GM10248 (cell line): Measurements from ENCODE around the gene TAAR5.
"Not testable (repeated sequence)": the region's sequence is repeated elsewhere in the genome, so short reads cannot be mapped to it uniquely, and the experiment has no call there.

Source experiments
- CTCF ChIA-PET: fragments of 300-600 bp; sonication (Branson Sonifier 250); formaldehyde crosslinking; extraction: SDS; loops from one replicate; lab custom pipeline; 2021; ENCODE audit warnings: antibody characterized with exemption; lab: Yijun Ruan, JAX
- POLR2A ChIA-PET: fragments of 350-650 bp; sonication (Branson Sonifier 250); formaldehyde crosslinking; extraction: SDS; loops from one replicate; lab custom pipeline; 2020; ENCODE audit warnings: antibody characterized with exemption; lab: Yijun Ruan, JAX
- DNase-seq: peaks from one replicate; pipeline ENCODE4 v3.0.0; 2012; ENCODE audit errors: extremely low spot score
- TF ChIP-seq, protein P1 (sequence below): IDR thresholded peaks from 2 replicates; pipeline ENCODE4 v1.5.1; 2012; ENCODE audit warnings: mild to moderate bottlenecking, low read depth; ENCODE audit errors: extremely low read depth, missing control alignments, control extremely low read depth

TAAR5 gene, protein sequence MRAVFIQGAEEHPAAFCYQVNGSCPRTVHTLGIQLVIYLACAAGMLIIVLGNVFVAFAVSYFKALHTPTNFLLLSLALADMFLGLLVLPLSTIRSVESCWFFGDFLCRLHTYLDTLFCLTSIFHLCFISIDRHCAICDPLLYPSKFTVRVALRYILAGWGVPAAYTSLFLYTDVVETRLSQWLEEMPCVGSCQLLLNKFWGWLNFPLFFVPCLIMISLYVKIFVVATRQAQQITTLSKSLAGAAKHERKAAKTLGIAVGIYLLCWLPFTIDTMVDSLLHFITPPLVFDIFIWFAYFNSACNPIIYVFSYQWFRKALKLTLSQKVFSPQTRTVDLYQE

DNA sequence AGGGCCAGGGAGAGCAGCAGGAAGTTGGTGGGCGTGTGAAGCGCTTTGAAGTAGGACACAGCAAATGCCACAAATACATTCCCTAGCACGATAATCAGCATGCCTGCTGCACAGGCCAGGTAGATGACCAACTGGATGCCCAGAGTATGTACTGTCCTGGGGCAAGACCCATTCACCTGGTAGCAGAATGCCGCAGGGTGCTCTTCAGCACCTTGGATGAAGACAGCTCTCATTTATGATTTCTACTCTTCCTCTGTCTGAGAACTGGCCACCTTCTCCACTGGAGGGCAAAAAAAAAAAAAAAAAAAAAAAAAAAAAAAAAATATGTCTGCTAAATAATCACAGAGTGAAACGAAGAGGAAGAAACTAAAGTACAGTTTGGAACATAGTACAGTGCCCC is at the start of gene TAAR5:
TAAR5 (minus strand) TSS at position 288 of the 400 bp plus-strand sequence; CDS start at position 233, 55 bp downstream.
- ChIA-PET POLR2A (no interaction called here), CTCF (no interaction called here)
- no peak for DNase-seq
- TF ChIP-seq, protein P1, sequence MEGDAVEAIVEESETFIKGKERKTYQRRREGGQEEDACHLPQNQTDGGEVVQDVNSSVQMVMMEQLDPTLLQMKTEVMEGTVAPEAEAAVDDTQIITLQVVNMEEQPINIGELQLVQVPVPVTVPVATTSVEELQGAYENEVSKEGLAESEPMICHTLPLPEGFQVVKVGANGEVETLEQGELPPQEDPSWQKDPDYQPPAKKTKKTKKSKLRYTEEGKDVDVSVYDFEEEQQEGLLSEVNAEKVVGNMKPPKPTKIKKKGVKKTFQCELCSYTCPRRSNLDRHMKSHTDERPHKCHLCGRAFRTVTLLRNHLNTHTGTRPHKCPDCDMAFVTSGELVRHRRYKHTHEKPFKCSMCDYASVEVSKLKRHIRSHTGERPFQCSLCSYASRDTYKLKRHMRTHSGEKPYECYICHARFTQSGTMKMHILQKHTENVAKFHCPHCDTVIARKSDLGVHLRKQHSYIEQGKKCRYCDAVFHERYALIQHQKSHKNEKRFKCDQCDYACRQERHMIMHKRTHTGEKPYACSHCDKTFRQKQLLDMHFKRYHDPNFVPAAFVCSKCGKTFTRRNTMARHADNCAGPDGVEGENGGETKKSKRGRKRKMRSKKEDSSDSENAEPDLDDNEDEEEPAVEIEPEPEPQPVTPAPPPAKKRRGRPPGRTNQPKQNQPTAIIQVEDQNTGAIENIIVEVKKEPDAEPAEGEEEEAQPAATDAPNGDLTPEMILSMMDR: no peak

DNA sequence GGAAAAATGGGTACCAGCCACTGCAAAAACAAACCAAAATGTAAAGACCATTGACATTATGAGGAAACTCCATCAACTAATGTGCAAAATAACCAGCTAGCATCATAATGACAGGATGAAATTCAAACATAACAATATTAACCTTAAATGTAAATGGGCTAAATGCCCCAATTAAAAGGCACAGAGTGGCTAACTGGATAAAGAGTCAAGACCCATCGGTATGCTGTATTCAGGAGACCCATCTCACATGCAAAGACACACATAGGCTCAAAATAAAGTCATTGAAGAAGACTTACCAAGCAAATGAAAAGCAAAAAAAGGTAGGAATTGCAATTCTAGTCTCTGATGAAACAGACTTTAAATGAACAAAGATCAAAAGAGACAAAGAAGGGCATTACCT is 47.6 kb upstream of the TAAR5 start:
- CTCF ChIA-PET: interaction anchor here (1.4 kb wide), 1 partner anchor 8 kb away, joined by 3 read pairs; no protein-coding TSS in a partner anchor
- DNase-seq, POLR2A ChIA-PET: not testable (repeated sequence)

DNA sequence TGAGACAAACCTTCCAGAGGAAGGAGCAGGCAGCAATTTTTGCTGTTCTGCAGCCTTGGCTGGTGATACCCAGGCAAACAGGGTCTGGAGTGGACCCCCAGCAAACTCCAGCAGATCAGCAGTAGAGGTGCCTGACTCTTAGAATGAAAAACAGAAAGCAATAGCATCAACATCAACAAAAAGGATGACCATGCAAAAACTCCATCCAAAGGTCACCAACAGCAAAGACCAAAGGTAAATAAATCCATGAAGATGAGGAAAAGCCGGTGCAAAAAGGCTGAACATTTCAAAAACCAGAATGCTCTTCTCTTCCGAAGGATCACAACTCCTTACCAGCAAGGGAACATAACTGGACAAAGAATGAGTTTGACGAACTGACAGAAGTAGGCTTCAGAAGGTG is 46.4 kb upstream of the TAAR5 start:
- CTCF ChIA-PET: interaction anchor here (1.4 kb wide), 1 partner anchor 10 kb away, joined by 3 read pairs; no protein-coding TSS in a partner anchor
- POLR2A ChIA-PET, DNase-seq: not testable (repeated sequence)

DNA sequence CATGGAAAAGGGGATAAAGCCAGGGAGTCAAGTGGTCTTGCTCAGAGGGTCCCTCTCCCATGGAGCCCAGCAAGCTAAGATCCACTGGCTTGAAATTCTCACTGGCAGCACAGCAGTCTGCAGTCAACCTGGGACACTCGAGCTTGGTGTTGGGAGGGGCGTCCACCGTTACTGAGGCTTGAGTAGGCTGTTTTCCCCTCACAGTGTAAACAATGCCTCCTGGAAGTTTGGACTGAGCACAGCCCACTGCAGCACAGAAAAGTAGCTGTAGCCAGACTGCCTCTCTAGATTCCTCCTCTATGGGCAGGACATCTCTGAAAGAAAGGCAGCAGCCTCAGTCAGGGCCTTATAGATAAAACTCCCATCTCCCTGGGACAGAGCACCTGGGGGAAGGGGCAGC is 45.7 kb upstream of the TAAR5 start:
- CTCF ChIA-PET, DNase-seq, POLR2A ChIA-PET: not testable (repeated sequence)

DNA sequence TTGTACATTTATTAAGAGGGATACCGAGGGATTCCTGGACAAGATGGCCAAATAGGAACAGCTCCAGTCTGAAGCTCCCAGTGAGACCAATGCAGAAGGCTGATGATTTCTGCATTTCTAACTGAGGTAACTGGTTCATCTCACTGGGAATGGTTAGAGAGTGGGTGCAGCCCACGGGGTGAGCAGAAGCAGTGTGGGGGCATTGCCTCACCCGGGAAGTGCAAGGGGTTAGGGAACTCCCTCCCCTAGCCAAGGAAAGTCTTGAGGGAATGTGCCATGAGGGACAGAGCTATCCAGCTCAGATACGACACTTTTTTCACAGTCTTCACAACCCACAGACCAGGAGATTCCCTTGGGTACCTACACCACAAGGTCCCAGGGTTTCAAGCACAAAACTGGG is 45.3 kb upstream of the TAAR5 start:
- ChIA-PET POLR2A (no interaction called here), CTCF (no interaction called here)
- DNase-seq: no peak
- TF ChIP-seq, protein P1: no peak

DNA sequence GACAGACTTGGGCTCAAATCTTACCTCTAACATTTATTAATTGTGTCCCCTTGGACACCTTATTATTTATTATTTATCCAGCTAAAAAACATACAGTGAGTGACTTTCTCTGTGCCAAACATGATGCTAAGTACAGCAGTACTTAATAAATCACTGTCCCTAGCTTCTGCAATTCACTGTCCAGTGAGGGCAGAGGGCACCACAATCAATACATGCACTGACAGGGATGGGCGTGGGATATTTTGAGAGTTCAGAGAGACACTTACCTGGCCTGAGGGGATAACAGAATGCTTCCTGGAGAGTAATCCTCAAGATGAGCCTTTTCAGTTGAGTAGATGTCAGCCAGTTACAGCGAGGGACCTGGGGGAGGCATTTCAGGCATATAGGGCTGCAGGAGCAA is 43.8 kb upstream of the TAAR5 start:
- CTCF ChIA-PET: no interaction called here
- no peak for DNase-seq
- POLR2A ChIA-PET: no interaction called here
- TF ChIP-seq, protein P1: no peak

DNA sequence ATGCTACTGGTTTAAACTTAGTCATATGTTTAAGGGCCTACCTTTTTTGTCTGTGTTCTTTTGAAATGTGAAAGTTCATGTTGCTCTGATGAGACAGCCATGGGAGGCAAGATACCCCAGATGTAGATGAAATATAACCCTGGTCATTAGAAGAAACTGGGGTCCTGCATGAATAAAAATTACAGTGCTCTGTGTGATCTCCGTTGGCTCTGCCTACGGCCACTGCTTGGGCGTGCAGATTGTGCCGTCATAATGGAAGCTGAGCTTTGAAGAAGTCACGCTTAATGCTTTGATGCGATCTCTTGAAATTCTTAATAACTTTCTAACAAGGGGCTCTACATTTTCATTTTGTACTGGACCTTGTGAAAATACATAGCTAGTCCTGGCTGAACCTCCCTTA is 34.6 kb upstream of the TAAR5 start, which contains the start of gene TAAR2:
TAAR2 (minus strand) TSS at position 101 of the 400 bp plus-strand sequence; CDS start at position 101, 0 bp downstream.
- TF ChIP-seq, protein P1: no peak
- ChIA-PET CTCF (interaction anchor here (2.2 kb wide), 1 partner anchor 8 kb away, joined by 7 read pairs; no protein-coding TSS in a partner anchor), POLR2A (no interaction called here)
- no peak for DNase-seq

DNA sequence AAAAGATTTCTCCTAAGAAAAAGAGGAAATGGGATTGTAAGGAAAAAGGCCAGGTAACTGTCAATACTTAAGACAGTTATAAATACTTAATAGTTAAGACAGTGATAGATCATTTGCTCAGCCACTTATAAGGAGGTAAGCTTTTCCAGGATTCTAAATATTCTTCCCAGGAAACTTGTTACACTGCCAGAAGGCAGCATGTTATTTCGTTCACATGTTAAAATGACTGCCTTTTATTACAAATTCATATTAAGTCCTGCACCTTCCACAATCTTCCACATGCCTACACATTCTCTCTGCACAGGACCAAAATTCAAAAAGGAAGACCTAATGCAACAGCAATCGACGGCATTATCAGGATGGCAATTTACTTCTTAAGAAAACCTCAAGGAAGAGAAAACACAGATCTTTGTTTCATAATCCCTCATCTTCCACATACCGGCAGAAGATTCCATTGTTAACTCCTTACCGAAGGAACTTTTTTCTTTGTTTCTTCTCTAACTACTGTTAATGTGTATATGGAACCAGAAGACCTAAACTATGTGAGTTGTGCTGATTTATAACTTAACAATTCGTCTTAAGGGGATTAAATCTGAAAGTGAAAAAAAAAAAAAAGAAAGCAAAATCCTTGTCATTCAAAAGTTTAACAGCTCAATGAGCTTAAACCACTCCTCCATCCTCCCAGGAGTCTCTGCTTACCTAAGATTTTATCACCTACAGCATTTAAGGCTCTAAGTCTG is 33.7 kb upstream of the TAAR5 start:
- TF ChIP-seq, protein P1: no peak

More for the DNA sequence above, 33.7 kb upstream of the TAAR5 start:
- ChIA-PET CTCF (no interaction called here), POLR2A (no interaction called here)
- no peak for DNase-seq
